Uterus (tissue), 4 donors: ENCODE results near the gene SASH1. TPM values are rescaled to one million over a fixed set of nuclear protein-coding genes. Genes with fewer than 3 reads are reported as not detected.

Source experiments
- DNase-seq, 2 donors: peaks; one replicate each; pipeline ENCODE4 v3.0.0-alpha.2; 2019 to 2020
- H3K27ac ChIP-seq, 2 donors: fragments of 200-600 bp; sonication (generic); 1 replicate in 1 of 2; 2 replicates in 1 of 2; pipeline ENCODE4 v1.5.1; 2016 to 2018
- H3K27me3 ChIP-seq, 2 donors: fragments of 200-600 bp; sonication (generic); one replicate each; pipeline ENCODE4 v1.5.1; 2018 to 2019; ENCODE audit warnings: control low read depth in 1 of 2
- H3K36me3 ChIP-seq, 2 donors: fragments of 200-600 bp; sonication (generic); one replicate each; pipeline ENCODE4 v1.5.1; 2019; ENCODE audit warnings: control low read depth in 1 of 2
- H3K4me1 ChIP-seq, 2 donors: fragments of 200-600 bp; sonication (generic); one replicate each; pipeline ENCODE4 v1.5.1; 2018 to 2019; ENCODE audit warnings: control low read depth in 1 of 2
- H3K4me3 ChIP-seq, 2 donors: fragments of 200-600 bp; sonication (generic); 1 replicate in 1 of 2; 2 replicates in 1 of 2; pipeline ENCODE4 v1.5.1; 2018 to 2019; ENCODE audit warnings: mild to moderate bottlenecking in 1 of 2
- H3K9me3 ChIP-seq, 2 donors: fragments of 200-600 bp; sonication (generic); one replicate each; pipeline ENCODE4 v1.5.1; 2019; ENCODE audit warnings: control low read depth in 1 of 2
- CTCF ChIP-seq, 4 experiments: fragments of 200-600 bp in 2 of 4; fragments of 450-650 bp in 2 of 4; sonication (generic) in 2 of 4; IDR thresholded peaks; one replicate each; pipeline ENCODE4 v1.5.1; 2016 to 2019; ENCODE audit warnings: antibody characterized with exemption in 4 of 4, mild to moderate bottlenecking in 2 of 4, moderate library complexity in 1 of 4
- POLR2A ChIP-seq, 2 donors: fragments of 450-650 bp; IDR thresholded peaks; one replicate each; pipeline ENCODE4 v1.6.1; 2016; ENCODE audit warnings: antibody characterized with exemption in 2 of 2, mild to moderate bottlenecking in 1 of 2, moderate library complexity in 1 of 2
- intact Hi-C: fragments of 100-400 bp; cut with DNase I; formaldehyde crosslinking; loops from one replicate; pipeline ENCODE4 v1.15.1; 2023; ENCODE audit warnings: low total_unique reads
- total RNA-seq, 4 donors: library from RNA; depleted of rRNA in 3 of 4; stranded (reverse); fragments of >200 nt in 3 of 4; gene quantifications; one replicate each; pipeline versions ENCODE4 v1.1.0 to v1.2.4, GENCODE V29; 2014 to 2023
- donor health status: DM: yes; HTN: yes; CAD: no.

SASH1 gene
- total RNA-seq, 4 donors from 2014 or later, result 31.2 to 79.9 (median 54.3) TPM

GRCh38 chr6:148591656-148592055 is 249.0 kb downstream of the SASH1 start:
- no peak for DNase-seq
- no peaks in the 10 kb centered on the region for H3K36me3 ChIP-seq
- intact Hi-C loops, result no loop called here
- peaks cover 0 to 3% of the 10 kb centered on the region in 2 donors for H3K4me1 ChIP-seq
- no peaks in the 10 kb centered on the region for H3K27me3 ChIP-seq
- no peaks in the 10 kb centered on the region for H3K9me3 ChIP-seq
- TF ChIP-seq POLR2A (IDR thresholded peaks at IDR 0.05), result no peak
- TF ChIP-seq CTCF (IDR thresholded peaks at IDR 0.05), result no peak
- no peak overlapping the region for H3K27ac ChIP-seq
- no peak overlapping the region for H3K4me3 ChIP-seq

- no peaks in the 10 kb centered on the region for H3K9me3 ChIP-seq
- peak in 1 of 2 donors; percentile 42 for DNase-seq
- no peaks in the 10 kb centered on the region for H3K36me3 ChIP-seq
- H3K4me1 ChIP-seq, result peaks cover 0 to 3% of the 10 kb centered on the region in 2 donors
- H3K4me3 ChIP-seq, result no peak overlapping the region
- intact Hi-C loops, result no loop called here
- no peak for TF ChIP-seq POLR2A (IDR thresholded peaks at IDR 0.05)
- TF ChIP-seq CTCF (IDR thresholded peaks at IDR 0.05), result no peak
- no peaks in the 10 kb centered on the region for H3K27me3 ChIP-seq
- peak overlapping the region; percentile 13 to 65 for H3K27ac ChIP-seq
Measured at GRCh38 chr6:148593130-148593812, 250.6 kb downstream of the SASH1 start.

- peak overlapping the region in 1 of 2 donors; percentile 65 for H3K27ac ChIP-seq
Measured at GRCh38 chr6:148593813-148594170, 251.2 kb downstream of the SASH1 start.

GRCh38 chr6:148595550-148595949 is 252.9 kb downstream of the SASH1 start:
- peaks cover 0 to 3% of the 10 kb centered on the region in 2 donors for H3K4me1 ChIP-seq
- no peak for TF ChIP-seq POLR2A (IDR thresholded peaks at IDR 0.05)
- TF ChIP-seq CTCF (IDR thresholded peaks at IDR 0.05), result no peak
- intact Hi-C loops, result no loop called here
- H3K4me3 ChIP-seq, result no peak overlapping the region
- H3K27me3 ChIP-seq, result no peaks in the 10 kb centered on the region
- no peak overlapping the region for H3K27ac ChIP-seq
- DNase-seq, result no peak
- no peaks in the 10 kb centered on the region for H3K9me3 ChIP-seq
- no peaks in the 10 kb centered on the region for H3K36me3 ChIP-seq

More at GRCh38 chr6:148593813-148594170, 251.2 kb downstream of the SASH1 start:
- TF ChIP-seq CTCF (IDR thresholded peaks at IDR 0.05), result no peak
- TF ChIP-seq POLR2A (IDR thresholded peaks at IDR 0.05), result no peak
- Histone ChIP-seq H3K27me3 (no peaks in the 10 kb centered on the region), H3K36me3 (no peaks in the 10 kb centered on the region), H3K4me1 (peaks cover 0 to 3% of the 10 kb centered on the region in 2 donors), H3K9me3 (no peaks in the 10 kb centered on the region), H3K4me3 (no peak overlapping the region)
- intact Hi-C loops, result no loop called here
- no peak for DNase-seq

GRCh38 chr6:148596891-148597455 is 254.3 kb downstream of the SASH1 start:
- intact Hi-C loops, result no loop called here
- Histone ChIP-seq H3K36me3 (no peaks in the 10 kb centered on the region), H3K27me3 (no peaks in the 10 kb centered on the region), H3K4me3 (no peak overlapping the region), H3K27ac (no peak overlapping the region), H3K4me1 (peaks cover 0 to 3% of the 10 kb centered on the region in 2 donors), H3K9me3 (no peaks in the 10 kb centered on the region)
- DNase-seq, result no peak
- TF ChIP-seq CTCF (IDR thresholded peaks at IDR 0.05) (no peak), POLR2A (IDR thresholded peaks at IDR 0.05) (no peak)
